NCI-H2107 treated with DMSO at 0.1 percent for 48 hours (cell line): ENCODE measurements around the gene DUSP1.
"Not testable (repeated sequence)": the region's sequence is repeated elsewhere in the genome, so short reads cannot be mapped to it uniquely, and the experiment has no call there.

Source experiments
- DNase-seq: peaks from one replicate; lab custom pipeline; 2025; ENCODE audit not compliant: unreplicated experiment; lab: John Stamatoyannopoulos, UW

The DUSP1 gene

GRCh38 chr5:172797771-172798191, 26.8 kb upstream of the DUSP1 start:
- DNase-seq: no peak

- no peak for DNase-seq
These were observed 25.3 kb upstream of the DUSP1 start for GRCh38 chr5:172796306-172796705.

GRCh38 chr5:172795318-172795977, 24.5 kb upstream of the DUSP1 start:
- DNase-seq: no peak

- DNase-seq: no peak
These were observed 22.8 kb upstream of the DUSP1 start for GRCh38 chr5:172793577-172794488.

- no peak for DNase-seq
These were observed 21.9 kb upstream of the DUSP1 start for GRCh38 chr5:172792701-172793570.

GRCh38 chr5:172791726-172792445, 20.9 kb upstream of the DUSP1 start:
- no peak for DNase-seq

- no peak for DNase-seq
These were observed 20.3 kb upstream of the DUSP1 start for GRCh38 chr5:172791286-172791685.

- DNase-seq: no peak
These were observed 19.5 kb upstream of the DUSP1 start for GRCh38 chr5:172790496-172790889.

GRCh38 chr5:172789687-172790495, 18.9 kb upstream of the DUSP1 start:
- no peak for DNase-seq

GRCh38 chr5:172788771-172789686, 18.0 kb upstream of the DUSP1 start:
- no peak for DNase-seq

GRCh38 chr5:172787538-172787937, 16.5 kb upstream of the DUSP1 start:
- not testable (repeated sequence) for DNase-seq

- no peak for DNase-seq
These were observed 15.9 kb upstream of the DUSP1 start for GRCh38 chr5:172786736-172787462.

GRCh38 chr5:172785429-172786088, 14.6 kb upstream of the DUSP1 start:
- DNase-seq: no peak

- not testable (repeated sequence) for DNase-seq
These were observed 13.2 kb upstream of the DUSP1 start for GRCh38 chr5:172784162-172784561.

GRCh38 chr5:172783319-172783718, 12.3 kb upstream of the DUSP1 start:
- DNase-seq: not testable (repeated sequence)

GRCh38 chr5:172782169-172783039, 11.4 kb upstream of the DUSP1 start:
- no peak for DNase-seq
